SU-DHL-6 (cell line): ENCODE results near the gene COL24A1.

Experiments used
- EZH2phosphoT487 ChIP-seq: fragments of 200-600 bp; sonication (generic), shearing (Covaris generic); conservative IDR thresholded peaks from 2 replicates; pipeline ENCODE4 v1.6.1; 2018; ENCODE audit warnings: mild to moderate bottlenecking, antibody characterized with exemption, low read length, moderate library complexity, mixed read lengths
- TF ChIP-seq, protein P1 (sequence below): fragments of 200-600 bp; sonication (generic); IDR thresholded peaks from one replicate; pipeline ENCODE4 v1.5.1; 2017; ENCODE audit warnings: antibody characterized with exemption, mild to moderate bottlenecking, low read length, moderate library complexity; ENCODE audit not compliant: insufficient read depth, poor library complexity, severe bottlenecking

DNA sequence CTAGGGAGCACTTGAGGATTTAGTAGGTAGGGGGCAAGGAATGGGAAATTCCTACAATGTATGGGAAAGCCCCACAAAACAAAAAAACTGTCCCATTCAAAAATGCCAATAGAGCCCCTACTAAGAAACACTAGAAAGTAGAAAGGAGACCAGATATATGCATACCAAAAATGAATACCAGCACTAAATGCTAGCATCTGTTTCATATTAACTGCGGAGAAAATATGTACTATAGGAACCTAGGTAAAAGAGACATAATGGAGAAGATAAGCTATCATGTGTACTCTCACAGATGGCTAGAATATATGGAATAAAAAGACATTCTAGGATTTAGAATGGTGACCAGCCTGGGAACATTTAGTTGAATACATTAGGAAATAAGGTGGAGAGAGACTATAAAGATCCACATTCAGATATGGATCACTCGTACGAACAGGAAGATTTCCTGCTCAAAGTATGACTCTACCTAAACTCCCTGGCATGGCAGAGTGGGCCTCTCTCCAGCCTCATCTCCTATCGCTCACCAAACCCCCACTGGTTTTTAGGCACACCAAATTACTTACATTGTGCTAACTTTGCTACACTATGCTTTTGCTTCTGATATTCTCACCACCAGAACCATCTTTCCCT lies 466.7 kb downstream of the COL24A1 start:
- TF ChIP-seq, protein P1, sequence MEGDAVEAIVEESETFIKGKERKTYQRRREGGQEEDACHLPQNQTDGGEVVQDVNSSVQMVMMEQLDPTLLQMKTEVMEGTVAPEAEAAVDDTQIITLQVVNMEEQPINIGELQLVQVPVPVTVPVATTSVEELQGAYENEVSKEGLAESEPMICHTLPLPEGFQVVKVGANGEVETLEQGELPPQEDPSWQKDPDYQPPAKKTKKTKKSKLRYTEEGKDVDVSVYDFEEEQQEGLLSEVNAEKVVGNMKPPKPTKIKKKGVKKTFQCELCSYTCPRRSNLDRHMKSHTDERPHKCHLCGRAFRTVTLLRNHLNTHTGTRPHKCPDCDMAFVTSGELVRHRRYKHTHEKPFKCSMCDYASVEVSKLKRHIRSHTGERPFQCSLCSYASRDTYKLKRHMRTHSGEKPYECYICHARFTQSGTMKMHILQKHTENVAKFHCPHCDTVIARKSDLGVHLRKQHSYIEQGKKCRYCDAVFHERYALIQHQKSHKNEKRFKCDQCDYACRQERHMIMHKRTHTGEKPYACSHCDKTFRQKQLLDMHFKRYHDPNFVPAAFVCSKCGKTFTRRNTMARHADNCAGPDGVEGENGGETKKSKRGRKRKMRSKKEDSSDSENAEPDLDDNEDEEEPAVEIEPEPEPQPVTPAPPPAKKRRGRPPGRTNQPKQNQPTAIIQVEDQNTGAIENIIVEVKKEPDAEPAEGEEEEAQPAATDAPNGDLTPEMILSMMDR = no peak
- no peak for TF ChIP-seq EZH2phosphoT487
